Effector memory CD4-positive, alpha-beta T cell (primary cell): ENCODE measurements around the gene NLRP7.
"Not testable (repeated sequence)": the region's sequence is repeated elsewhere in the genome, so short reads cannot be mapped to it uniquely, and the experiment has no call there.

Experiments used
- DNase-seq, 3 donors: peaks; one replicate each; pipeline ENCODE4 v3.0.0-alpha.2; 2020
- H3K27ac ChIP-seq: 2 replicates; pipeline ENCODE4 v1.7.0; 2013; ENCODE audit warnings: mild to moderate bottlenecking, low read length, moderate library complexity; ENCODE audit not compliant: insufficient read depth, poor library complexity, severe bottlenecking
- H3K27me3 ChIP-seq: replicated peaks from 2 replicates; pipeline ENCODE4 v1.7.0; 2013; ENCODE audit warnings: mild to moderate bottlenecking, low read length; ENCODE audit not compliant: insufficient read depth, control insufficient read depth, poor library complexity, severe bottlenecking
- H3K36me3 ChIP-seq: 2 replicates; pipeline ENCODE4 v1.7.0; 2013; ENCODE audit warnings: mild to moderate bottlenecking, low read length, moderate library complexity; ENCODE audit not compliant: control insufficient read depth, insufficient read depth
- H3K4me1 ChIP-seq: 2 replicates; pipeline ENCODE4 v1.7.0; 2013; ENCODE audit warnings: low read length, mild to moderate bottlenecking; ENCODE audit not compliant: control insufficient read depth, insufficient read depth, poor library complexity, severe bottlenecking
- H3K4me3 ChIP-seq: 2 replicates; pipeline ENCODE4 v1.7.0; 2013; ENCODE audit warnings: low read length, low read depth, mild to moderate bottlenecking; ENCODE audit not compliant: insufficient read depth, poor library complexity, severe bottlenecking
- H3K9me3 ChIP-seq: 2 replicates; pipeline ENCODE4 v1.7.0; 2013; ENCODE audit warnings: mild to moderate bottlenecking, low read length, moderate library complexity; ENCODE audit not compliant: control insufficient read depth
- total RNA-seq, 3 donors: gene quantifications; one replicate each; lab custom pipeline; 2026; lab: John Stamatoyannopoulos, UW

The NLRP7 gene
- total RNA-seq = 0 reads per million in 3 donors

DNA sequence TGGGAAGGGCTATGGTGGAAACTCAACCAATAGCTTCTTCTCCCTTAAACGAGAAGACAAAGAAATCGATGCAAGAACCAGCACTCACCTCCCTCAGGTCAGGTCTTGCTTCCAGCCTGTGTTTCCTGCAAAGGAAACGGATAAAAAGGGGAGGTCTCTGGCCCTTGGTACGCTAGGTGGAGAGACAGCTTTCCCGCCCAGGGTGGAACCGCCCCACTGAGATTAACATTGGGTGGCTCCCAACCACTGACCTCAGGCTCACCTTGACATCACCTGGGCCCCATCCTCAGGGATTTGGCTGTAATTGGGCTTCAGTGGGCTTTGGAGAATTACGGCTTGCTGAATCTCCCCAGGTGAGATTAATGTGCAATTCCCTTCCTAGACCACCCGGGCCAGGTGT, at the start of gene NLRP7:
NLRP7 (minus strand) TSS at position 150 of the 400 bp plus-strand sequence.
- no peaks in the 10 kb centered on the region for H3K4me1 ChIP-seq
- H3K4me3 ChIP-seq = no peak within 1 kb of the TSS
- no peak within 1 kb of the TSS for H3K27ac ChIP-seq
- no peaks in the 10 kb centered on the region for H3K9me3 ChIP-seq
- DNase-seq = no peak
- H3K36me3 ChIP-seq = no peaks in the 10 kb centered on the region
- no peaks in the 10 kb centered on the region for H3K27me3 ChIP-seq

- no peaks in the 10 kb centered on the region for H3K9me3 ChIP-seq
- no peak overlapping the region for H3K4me3 ChIP-seq
- H3K27ac ChIP-seq = no peak overlapping the region
- H3K4me1 ChIP-seq = no peaks in the 10 kb centered on the region
- DNase-seq = no peak
- no peaks in the 10 kb centered on the region for H3K27me3 ChIP-seq
- H3K36me3 ChIP-seq = no peaks in the 10 kb centered on the region
These were observed 48.2 kb upstream of the NLRP7 start for GRCh38 chr19:54995561-54995960.

DNA sequence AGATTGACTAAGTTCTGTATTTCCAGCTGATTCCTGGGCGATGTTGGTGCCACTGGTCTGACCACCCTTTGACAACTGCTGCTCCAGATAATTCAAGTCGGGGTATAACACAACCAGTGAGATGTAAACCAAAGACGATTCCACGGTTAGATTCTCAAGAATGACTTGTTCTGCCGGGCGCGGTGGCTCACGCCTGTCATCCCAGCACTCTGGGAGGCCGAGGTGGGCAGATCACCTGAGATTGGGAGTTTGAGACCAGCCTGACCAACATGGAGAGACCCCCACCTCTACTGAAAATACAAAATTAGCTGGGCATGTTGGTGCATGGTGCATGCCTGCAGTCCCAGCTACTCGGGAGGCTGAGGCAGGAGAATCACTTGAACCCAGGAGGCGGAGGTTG, 42.2 kb upstream of the NLRP7 start:
- H3K27ac ChIP-seq, H3K4me1 ChIP-seq, H3K36me3 ChIP-seq, H3K27me3 ChIP-seq, H3K4me3 ChIP-seq, H3K9me3 ChIP-seq, DNase-seq: not testable (repeated sequence)

- H3K4me3 ChIP-seq = not testable (repeated sequence)
These were observed 35.2 kb upstream of the NLRP7 start for GRCh38 chr19:54982562-54982961.

DNA sequence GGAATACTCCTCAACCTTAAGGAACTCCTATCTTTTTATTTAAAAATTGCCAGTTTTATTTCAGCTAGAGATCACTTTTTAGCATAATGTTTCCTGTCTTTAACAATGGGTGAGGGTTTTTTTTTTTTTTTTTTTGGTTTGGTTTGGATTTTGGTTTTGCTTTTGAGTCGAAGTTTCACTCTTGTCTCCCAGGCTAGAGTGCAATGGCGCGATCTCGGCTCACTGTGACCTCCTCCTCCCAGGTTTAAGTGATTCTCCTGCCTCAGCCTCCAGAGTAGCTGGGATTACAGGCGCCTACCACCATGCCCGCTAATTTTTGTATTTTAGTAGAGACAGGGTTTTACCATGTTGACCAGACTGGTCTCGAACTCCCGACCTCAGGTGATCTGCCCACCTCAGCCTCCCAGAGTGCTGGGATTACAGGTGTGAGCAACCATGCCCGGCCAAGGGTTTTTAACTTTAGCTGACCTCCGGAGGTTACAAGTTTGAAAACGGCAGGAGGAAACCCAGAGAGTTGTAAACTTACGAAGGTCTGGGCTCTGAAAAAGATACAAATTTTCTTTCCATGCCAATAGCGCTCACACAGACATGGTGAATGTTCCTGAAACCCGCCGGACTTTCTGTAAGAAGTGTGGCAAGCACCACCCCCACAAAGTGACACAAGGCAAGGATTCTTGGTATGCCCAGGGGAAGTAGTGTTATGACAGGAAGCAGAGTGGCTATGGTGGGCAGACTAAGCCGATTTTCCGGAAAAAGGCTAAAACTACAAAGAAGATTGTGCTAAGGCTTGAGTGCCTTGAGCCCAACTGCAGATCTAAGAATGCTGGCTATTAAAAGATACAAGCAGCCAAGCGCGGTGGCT, 26.1 kb upstream of the NLRP7 start:
- not testable (repeated sequence) for H3K27ac ChIP-seq, H3K27me3 ChIP-seq, H3K4me3 ChIP-seq, DNase-seq, H3K9me3 ChIP-seq, H3K4me1 ChIP-seq, H3K36me3 ChIP-seq

More at GRCh38 chr19:54982562-54982961, 35.2 kb upstream of the NLRP7 start:
- H3K4me1 ChIP-seq, H3K9me3 ChIP-seq, H3K27me3 ChIP-seq, H3K36me3 ChIP-seq, H3K27ac ChIP-seq, DNase-seq: not testable (repeated sequence)

DNA sequence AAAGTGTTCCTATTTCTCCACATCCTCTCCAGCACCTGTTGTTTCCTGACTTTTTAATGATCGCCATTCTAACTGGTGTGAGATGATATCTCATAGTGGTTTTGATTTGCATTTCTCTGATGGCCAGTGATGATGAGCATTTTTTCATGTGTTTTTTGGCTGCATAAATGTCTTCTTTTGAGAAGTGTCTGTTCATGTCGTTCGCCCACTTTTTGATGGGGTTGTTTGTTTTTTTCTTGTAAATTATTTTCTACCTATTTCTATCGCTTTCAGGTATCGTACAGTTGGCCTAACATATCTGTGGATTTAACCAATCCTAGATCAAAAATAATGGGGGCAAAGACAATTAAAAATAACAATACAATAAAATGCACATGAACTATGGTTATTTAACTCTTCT, 24.1 kb upstream of the NLRP7 start:
- not testable (repeated sequence) for H3K4me3 ChIP-seq, H3K27ac ChIP-seq, H3K4me1 ChIP-seq, DNase-seq, H3K36me3 ChIP-seq, H3K27me3 ChIP-seq, H3K9me3 ChIP-seq

DNA sequence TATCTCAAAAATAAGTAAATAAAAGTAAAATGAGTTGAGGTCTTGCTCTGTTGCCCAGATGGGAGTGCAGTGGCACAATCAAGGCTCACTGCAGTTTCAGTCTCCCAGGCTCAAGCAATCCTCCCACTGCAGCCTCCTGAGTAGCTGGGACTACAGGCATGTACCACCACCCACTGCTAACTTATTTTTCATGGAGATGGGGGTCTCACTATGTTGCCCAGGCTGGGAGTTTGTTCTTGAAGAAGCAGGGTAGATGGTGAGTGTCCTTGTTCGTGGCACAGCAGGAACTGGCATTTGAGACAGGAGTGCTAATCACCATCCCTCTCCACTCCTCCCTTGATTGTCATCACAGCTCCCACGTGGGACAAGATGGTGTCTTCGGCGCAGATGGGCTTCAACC, 22.3 kb upstream of the NLRP7 start:
- Histone ChIP-seq H3K27ac (no peak overlapping the region), H3K4me1 (no peaks in the 10 kb centered on the region), H3K36me3 (no peaks in the 10 kb centered on the region), H3K4me3 (no peak overlapping the region), H3K27me3 (no peaks in the 10 kb centered on the region), H3K9me3 (no peaks in the 10 kb centered on the region)
- no peak for DNase-seq

GRCh38 chr19:54967611-54968010, 20.3 kb upstream of the NLRP7 start:
- Histone ChIP-seq H3K27me3 (no peaks in the 10 kb centered on the region), H3K4me3 (no peak overlapping the region), H3K27ac (no peak overlapping the region), H3K4me1 (no peaks in the 10 kb centered on the region), H3K9me3 (no peaks in the 10 kb centered on the region), H3K36me3 (no peaks in the 10 kb centered on the region)
- DNase-seq = no peak

- H3K27ac ChIP-seq, H3K27me3 ChIP-seq, H3K4me3 ChIP-seq, H3K4me1 ChIP-seq, H3K9me3 ChIP-seq, H3K36me3 ChIP-seq, DNase-seq: not testable (repeated sequence)
These were observed 17.7 kb upstream of the NLRP7 start for GRCh38 chr19:54965055-54965454.

DNA sequence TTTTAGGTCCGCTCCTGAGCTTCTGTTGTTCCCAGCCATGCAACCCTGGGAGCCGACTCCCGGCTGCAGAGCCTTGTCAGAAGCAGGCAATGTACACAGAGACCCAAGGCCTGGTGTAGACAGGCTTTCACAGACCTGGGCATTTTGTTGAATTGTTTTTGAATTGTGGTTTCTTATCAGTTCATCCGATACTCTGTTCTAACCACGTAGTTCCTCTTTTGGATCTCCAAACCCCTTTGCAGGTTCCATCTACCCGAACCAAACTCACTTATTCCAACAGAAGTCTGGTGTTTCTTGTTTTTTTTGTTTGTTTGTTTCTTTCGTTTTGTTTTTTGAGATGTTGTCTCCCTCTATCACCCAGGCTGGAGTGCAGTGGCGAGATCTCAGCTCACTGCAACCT, 12.5 kb upstream of the NLRP7 start:
- Histone ChIP-seq H3K4me1 (no peaks in the 10 kb centered on the region), H3K9me3 (no peaks in the 10 kb centered on the region), H3K36me3 (no peaks in the 10 kb centered on the region), H3K27ac (no peak overlapping the region), H3K4me3 (no peak overlapping the region), H3K27me3 (no peaks in the 10 kb centered on the region)
- no peak for DNase-seq
